HG02610 (cell line): ENCODE results near the gene DRC3.
A peak's percentile ranks its signal among the peaks of the same experiment; 100 is the strongest.

Source experiments
- ATAC-seq: cut with Tn5 transposase; IDR thresholded peaks from one replicate; pipeline ENCODE4 v1.9.1; 2021; ENCODE audit warnings: mild to moderate bottlenecking, moderate library complexity; ENCODE audit not compliant: unreplicated experiment

Gene DRC3

DNA sequence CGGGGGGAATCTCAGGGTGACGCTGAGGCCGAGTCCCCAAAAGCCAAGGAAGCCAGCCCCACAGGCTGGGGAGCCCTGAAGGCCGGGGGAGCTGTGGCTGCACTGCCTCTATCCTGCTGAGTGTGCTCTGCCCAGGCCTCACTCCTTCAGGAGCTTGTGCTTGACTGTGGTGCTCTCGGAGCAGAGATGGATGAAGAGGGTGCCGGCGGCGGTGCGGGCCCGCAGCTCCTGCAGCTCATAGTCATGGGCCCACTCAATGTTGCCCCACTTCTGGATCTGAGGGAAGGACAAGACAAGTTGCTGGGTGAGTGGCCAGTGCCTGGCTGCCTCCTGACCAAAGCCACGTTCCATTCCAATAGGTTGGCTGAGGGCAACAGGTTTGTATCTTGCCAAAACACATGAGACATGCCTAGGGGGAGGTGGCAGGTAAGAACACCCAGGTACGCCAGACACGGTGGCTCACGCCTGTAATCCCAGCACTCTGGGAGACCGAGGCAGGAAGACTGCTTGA is 45.8 kb downstream of the DRC3 start:
- no peak for ATAC-seq

DNA sequence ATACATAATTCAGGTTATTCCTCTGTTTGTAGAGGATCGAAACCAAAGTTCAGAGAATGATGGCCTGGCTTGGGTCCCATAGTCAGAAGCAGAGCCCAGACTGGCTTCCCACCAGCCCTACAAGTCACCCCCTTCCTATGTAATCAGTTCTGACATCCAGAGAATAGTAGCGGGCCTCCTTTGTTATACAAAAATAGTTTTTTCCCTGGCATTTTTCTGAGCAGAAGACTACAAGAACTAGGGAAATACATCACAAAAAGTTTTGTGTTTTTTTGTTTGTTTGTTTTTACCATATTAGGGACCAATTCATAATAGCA is 47.1 kb downstream of the DRC3 start:
- ATAC-seq: no peak

DNA sequence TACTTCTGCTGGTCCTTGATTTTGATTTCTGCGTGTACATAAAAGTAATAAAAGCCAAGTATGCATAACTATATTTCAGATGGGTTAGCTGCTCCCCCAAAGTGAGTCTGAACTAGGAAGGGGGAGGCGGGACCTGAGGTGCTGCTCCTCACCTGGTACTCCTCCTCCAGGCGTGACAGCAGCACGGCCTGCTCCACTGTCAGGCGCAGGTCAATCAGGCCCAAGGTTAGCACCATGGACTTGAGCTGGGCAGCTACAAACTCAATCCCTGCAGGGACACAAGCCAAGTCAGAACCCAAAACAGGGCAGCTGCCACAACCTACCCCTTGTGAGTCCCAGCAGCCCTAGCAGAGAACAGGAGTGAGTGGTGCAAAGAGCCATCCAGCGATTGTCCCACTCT is 48.3 kb downstream of the DRC3 start:
- no peak for ATAC-seq

DNA sequence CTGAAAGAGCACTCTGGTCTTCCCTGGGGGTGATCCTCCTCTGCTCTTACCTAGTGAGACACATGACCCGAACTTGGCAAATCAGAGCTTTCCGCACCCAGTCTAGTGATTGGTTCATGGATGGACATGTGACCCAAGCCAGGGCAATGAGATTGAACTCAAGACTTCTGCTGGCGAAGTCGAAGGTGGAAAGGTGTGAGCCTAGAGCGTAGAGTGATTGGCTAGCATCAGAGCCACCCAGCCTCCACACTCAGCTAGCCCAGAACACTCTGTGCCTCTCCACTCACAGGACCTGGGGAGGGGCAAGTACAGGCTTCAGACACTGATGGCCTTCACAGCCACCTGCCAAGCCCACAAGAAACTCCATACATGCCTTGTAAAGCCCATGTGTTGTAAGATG is 48.7 kb downstream of the DRC3 start:
- ATAC-seq: no peak

DNA sequence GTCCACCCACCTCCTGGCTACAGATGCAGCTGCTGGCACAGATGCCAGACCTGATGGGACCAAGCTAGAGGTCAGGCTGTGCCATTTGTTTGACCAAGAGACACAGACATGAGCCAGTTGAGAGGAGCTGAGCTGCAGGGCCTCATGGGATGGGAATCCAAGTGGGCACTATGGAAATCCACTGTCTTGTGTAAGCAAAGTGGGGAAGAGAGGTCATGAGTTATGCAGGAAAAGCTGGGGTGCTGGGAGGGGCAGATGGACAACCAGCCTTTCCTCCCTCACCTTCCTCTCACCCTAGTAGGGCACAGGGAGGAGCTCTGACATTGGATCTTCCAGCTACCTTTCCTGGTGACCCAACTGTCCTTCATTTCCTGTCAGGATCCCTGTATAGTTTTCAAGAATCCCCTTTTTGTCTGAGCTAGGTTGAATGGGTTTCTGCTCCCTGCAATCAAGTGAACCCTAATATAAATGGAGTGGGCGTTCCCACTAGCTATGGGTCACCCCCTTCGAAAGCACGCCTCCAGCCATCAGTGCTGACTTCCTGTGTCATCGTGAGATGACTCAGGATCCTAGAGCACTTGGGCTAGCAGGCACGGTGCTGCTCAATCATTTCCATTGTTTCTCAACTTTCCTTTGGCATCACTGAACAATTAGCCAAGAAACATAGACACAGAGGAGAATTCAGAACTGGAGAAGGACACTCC is 52.7 kb downstream of the DRC3 start:
- ATAC-seq: no peak

DNA sequence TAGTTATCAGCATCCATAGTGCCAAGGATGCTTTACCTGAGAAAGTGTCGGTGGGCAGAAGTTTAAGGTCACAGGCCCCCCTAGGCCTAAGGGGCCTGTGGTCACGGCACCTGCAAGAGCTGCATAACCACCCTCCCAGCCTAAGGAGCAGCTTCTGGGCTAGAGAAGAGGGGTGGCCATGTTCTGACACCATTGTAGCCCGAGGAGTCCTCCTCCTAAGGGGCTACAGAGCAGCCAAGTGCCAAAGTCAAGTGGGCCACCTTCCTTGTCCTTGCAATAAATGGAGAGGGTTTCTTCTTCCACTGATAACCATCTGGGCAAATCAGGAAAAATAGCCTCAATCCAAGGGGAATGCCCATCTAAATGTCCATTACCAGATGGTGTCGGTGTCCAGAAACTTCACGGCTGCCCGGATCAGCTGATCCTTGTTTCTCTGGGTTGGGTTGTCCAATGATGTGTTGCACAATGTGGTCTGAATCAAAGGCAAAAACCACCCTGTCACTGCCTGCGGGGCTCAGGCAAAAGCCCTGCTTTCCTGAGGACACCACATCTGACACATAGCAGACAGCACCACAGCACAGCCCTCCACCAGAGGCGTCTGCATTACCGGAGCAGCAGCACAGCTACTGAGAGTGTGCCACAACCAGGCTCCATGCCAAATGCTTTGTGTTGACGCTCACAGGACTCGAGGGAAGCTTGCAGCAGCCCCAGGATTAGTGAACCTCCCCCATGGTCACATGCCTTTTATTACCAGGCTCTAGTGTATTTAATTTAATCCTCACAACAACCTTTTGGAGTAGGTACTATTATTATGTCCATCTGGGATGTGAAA is 53.5 kb downstream of the DRC3 start:
- no peak for ATAC-seq

DNA sequence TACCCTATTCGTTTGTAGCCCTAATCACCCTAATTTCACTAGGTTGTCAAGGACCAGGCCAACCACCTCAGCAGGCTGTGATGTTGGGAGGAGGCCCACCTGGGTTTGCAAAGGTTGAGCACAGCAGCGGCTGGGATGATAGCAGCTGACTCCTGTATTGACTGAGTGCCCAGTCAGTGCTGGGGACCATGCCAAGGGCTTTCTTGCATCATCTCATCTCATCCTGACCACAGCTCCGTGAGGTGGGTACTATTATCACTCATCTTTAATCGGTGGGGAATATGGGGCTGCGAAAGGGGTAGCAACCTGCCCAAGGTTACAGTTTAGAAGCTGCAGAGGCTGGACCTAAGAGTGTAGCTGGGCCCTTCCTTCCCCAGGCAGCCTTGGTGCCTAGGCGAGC is 54.6 kb downstream of the DRC3 start:
- no peak for ATAC-seq

DNA sequence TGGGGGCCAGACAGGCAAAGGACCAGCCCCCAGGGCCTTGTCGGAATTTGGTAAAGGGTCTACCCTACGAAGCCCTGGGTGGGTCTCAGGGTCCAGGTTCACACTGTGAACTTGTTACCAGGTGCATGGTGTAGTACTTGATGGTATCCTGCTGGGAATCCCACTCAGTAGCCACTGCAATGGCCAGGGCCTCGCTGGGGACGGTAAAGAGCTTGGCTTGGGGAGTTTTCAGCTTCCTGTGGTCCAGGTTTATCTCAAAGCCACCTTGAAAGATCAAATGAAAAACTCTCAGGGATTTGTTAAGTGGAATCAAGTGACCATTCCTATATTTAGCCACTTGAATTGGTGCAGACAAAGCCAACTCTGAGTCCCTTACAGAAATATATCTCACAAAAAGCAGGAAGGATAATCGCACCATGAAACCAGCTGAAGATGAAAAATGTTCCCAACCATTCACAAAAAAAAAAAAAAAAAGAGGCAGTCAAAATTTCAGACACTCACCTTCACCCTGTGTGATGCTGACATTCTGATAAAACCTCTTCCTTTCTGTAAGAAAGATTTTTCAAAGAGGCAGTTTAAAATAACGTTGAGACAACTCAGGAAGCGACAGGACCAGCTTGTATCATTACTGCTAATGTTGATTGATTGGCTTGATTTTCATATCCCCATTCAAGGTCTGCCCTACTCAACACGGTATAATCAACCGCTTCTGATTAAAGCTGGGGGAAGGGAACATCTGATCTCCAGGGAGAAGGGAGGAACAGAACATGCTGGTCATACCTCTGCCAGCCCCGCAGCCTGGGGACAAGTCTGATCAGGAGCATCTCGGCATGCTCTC is 55.7 kb downstream of the DRC3 start:
- ATAC-seq: no peak

DNA sequence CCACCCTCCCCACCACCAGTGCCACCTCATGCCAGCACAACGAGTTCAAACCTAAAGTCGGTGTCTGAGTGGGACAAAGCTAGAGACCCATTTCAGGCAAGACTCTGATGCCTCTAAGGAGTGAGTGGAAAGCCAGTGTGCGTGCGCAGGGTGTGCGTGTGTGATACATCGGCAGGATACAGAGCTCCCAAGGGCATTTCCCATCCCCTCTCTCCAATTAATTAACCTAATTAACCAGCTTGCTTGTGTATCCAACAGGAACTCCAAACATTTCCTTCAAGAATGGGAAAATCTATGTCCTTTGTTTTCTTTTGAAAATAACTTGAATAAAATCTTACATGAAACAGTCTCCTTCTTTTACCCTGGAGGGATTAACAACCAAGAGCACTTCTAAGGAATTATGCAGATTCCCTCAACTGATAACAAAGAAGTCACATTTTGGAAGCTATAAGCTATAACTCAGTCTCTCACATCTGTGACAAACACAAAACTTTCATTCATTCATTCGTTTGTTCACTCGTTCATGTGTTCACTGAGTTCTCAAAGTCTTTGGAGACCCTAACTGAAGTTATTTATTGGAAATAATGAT is 56.4 kb downstream of the DRC3 start:
- ATAC-seq: no peak

DNA sequence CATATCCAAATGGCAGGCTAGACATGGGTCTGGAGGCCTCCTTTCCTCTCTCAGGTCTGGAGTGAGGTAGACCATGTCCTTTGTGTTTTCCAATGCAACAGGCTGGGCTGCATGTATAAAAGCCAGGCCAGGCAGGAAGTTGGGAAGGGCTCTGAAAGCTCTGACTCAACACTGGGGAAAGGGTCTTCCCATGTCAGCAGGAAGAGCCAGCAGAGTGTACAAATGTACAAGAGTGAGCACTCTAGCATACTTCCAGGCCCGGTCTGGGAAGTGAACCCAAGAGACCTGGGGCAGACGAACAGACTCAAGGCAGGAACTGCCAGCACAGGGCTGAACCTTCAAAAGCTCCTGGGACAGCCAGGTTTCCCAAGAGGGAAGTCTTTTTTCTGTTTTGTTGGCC is 59.3 kb downstream of the DRC3 start:
- no peak for ATAC-seq

DNA sequence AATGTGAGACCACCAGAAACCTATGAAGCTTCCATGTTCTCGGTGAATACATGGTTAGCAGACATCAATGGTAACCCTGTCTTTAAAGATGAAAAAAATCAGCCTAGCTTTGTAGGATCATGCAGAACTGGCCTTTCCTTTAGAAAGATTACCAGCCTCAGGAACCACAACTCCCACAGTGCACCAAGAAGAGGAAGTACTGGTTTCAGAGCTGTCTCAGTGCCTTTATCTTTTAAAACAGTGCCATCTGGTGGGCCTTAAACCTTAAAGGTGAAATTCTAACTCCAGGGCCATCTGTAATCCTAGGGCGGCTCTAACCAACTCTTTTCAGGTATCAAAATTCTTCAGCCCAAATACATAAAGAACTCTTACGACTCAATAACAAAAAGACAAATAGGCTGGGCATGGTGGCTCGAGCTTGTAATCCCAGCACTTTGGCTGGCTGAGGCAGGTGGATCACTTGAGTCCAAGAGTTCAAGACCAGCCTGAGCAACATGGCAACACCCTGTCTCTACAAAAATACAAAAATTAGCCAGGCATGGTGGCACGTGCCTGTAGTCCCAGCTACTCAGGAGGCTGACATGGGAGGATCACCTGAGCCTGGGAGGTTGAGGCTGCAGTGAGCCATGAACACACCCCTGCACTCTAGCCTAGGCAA is 60.9 kb downstream of the DRC3 start:
- peak; percentile 66 for ATAC-seq

DNA sequence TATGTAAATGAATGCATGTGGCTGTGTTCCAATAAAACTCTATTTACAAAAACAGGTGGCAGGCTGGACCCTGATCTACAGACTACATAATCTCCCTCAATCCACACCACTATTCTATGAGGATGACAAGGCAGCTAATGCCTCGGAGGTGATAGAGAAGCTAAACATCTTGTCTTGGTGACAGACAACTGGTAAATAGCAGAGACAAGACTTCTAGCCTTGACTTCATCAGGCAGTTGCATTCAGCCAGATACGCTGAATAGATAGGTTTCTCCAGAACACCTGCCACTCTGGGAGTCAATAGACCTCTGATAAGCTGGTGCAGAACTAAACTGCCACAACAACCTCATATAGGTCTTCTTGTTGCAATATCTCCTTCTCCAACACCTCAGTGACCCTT is 63.0 kb downstream of the DRC3 start:
- no peak for ATAC-seq

DNA sequence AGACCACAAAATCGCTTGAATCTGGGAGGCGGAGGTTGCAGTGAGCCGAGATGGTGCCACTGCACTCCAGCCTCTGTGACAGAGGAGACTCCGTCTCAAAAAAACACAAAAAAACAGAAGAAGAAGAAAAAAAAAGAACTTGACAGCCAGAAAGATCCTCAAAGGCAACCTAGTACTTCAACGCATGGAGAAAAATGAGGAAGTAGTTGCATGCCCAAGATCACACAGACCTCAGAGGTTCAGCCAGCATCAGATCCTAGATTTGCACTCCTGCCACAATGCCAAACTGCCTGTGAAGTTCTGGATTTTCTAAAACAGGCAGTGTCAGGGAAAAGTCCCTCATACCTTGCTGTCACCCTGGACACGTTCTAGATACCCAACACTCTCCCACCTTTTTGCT is 64.8 kb downstream of the DRC3 start:
- ATAC-seq: no peak

DNA sequence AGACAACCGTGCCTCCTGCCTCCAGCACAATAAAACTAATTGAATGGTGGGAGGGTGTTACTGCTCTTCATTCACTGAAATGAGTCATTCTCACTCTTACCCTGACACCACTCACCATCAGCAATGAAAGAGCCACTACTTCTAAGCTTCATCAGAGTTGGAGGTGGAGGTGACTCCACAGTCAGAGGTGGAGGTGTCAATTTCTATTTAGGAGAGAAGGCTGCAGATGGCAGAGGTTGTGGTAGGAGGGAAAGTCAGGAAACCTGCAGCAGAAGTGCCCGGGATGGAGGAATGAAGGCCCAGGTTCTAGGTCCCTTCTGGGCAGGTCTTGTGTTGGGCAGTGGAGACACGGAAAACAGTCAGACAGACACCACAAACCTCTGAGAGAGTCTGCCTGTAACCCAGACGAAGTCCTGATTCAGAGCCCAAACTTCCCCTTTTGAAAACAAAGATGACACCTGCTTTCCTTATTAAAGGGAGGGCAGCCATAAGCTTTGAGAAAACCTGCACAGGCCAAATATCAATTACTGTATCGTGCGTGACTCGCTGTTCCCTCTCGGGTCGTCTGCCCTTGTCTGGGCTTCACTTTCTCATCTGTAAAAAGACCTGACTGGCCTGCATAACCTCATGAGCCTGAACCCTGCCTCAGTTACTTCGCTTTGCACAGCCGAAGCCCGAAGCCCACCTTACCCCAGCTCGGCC is 65.6 kb downstream of the DRC3 start:
- no peak for ATAC-seq

DNA sequence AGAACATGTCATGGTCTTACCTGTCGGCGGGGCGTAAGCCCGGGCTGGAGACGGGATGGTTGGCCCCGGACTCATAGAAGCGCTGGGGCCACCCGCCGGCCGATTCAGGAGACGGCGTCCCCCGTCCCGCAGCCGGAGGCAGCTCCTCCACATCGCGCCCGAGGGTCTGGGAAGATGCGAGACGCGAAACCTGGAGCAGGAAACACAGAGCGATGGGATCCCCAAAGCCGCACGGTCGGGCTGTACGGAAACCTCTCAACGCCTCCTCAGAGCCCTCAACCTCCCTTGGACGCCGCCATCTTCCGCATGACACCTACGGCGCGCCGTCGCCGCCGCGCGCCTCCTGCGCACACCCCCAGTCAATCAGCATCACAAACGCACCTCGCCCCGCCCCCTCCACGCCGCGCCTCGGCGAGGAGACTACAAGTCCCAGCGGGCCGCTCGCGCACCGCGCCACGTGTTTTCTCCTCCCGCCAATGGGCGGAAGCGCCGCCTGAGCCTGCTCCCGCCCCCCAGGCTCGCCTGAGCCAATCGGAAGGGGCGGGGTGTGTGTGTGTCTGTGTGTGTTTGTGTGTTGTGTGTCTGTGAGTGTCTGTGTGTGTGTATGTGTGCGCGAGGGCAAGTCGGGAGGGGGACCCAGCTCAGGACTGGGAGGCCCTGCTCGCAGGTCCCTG is 66.3 kb downstream of the DRC3 start, which contains the start of the genes ATPAF2 and GID4:
Gene ATPAF2, minus strand, starts transcription at position 308 of the 674 bp plus-strand sequence. Its CDS starts 155 bp downstream, at position 153.
Gene GID4, plus strand, starts transcription at position 548 of the 674 bp plus-strand sequence. Its CDS starts 57 bp downstream, at position 605.
- ATAC-seq: peak; percentile 91

DNA sequence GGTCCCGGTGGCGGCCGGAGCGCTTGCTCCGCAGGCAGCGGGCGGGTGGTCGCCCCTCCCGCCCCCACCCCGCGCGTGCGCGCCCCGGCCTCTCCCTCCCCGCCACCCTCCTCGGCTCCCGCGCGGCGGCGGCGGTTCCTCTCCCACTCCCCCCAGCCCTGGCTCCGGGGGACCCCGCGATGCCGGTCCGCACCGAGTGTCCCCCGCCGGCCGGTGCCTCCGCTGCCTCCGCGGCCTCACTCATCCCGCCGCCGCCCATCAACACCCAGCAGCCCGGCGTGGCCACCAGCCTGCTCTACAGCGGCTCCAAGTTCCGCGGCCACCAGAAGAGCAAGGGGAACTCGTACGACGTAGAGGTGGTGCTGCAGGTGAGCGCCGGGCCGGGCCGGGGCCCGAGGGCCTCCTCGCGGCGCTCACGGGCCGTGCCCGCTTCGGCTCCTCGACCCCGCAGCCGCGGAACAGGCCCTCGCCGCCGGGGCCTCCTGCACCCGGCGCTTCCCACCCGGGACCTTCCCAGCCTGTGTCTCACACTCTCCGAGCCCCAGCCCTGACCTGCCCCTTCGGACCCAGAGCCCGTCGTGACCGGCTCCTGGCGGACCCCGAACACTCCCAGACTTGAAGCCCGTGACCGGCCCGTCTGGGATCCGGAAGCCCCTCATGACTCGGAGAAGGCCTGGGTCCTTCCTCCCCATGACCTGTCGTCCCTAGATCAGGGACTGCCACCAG is 67.0 kb downstream of the DRC3 start:
- peak; percentile 23 for ATAC-seq

DNA sequence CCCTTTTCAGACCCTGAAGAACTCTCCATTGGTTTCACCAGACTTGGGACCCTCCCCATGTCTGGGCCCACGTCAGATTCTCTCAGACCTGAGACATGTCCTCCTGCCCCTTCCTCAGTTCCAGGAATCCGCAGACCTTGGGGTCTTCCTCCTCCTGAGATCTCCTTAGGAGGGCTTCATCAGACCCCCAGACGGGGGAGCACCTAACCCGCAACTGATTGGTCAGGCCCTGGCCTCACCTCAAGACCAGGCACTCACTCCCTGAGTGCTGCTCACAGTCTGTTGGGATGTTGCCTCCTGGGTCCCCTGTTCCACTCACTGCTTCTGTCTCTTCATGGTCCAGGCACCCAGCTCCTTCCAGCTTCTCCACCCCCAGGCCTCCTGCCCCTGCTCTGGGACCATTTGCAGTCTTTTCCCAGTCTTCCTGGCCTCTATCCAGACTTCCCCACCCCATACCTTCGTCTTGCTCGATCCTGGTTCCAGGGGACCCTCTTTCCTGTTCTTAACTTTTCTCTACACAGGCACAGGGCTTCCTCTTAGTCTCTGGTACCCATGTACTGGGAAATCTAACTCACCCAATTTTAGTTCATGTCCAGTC is 67.7 kb downstream of the DRC3 start:
- no peak for ATAC-seq

DNA sequence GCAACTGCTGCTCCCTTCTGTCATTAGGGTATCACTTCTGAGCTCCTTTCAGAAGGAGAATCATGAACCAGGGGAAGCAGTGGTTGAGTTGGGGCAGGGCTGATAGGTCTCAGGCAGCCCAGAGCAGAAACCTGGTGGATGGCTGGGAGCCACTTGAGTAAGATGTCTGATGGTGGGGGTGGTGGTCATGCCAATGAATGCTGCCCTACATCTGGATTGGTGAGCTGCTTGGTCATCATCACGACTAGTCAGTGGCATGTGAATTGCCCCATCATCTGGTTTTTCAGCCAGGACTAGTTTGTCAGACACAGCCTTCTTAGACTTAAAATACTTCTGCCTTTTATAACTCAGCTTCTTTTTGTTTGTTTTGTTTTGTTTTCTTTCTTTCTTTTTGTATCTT is 69.1 kb downstream of the DRC3 start:
- no peak for ATAC-seq
